HG03097 (cell line): ENCODE results near the gene STX8.

Source experiments
- ATAC-seq: cut with Tn5 transposase; IDR thresholded peaks from one replicate; pipeline ENCODE4 v1.9.1; 2021; ENCODE audit not compliant: unreplicated experiment, low FRiP score

The STX8 gene

DNA sequence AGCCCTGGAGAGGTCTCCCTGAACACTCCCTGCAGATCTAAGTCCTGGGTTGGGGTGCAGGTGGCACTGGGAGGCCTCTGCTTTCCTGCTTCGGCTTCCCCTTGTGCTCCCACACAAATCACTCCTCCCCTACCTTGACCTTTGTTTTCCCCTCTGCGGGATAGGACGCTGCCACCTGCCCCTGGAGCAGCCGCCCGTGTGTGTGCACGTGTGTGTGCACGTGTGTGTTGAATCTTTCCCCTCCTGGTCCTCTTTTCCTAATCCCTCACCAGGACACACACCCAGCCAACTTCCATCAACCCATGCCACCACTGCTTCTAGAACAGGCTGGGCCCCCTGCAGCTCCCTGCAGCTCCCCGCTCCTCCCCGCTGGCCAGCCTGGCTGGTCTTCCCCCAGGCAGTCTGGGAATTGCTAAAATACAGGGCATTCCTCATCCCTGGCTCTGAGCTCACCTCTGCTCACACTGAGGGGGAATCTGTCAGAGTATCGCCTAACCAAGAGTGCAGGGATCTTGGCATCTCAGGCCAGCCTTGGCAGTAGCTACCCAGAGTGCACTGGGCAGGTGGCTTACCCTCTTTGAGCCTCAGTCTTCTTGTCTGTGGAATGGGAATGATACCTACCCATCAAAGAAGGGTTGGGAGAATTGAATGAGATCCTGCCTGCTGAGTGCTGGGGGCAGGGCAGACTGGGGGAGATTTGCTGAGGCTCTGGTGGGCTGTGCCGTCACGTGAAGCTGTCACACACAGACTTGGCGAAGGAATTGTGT lies 355.8 kb downstream of the STX8 start:
- no peak for ATAC-seq

DNA sequence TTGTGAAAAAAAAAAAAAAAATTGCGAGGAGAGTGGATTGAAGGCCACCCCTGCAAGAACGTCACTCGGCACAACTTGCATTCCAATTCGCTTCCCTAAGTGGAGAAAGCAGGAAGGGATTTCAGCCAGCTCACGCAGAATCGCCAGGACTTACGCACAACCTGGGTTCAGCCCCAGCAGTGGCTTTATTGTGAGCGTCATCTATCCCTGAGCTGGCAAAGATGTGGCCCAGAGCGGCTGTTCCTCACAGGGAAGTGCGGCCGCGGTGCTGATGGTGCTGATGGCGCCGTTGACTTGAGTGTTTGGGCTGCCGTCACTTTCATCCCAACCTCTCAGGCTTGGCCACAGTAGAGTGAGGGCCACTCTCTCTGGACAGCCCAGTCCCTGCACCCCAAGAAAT lies 356.7 kb downstream of the STX8 start:
- ATAC-seq: no peak

DNA sequence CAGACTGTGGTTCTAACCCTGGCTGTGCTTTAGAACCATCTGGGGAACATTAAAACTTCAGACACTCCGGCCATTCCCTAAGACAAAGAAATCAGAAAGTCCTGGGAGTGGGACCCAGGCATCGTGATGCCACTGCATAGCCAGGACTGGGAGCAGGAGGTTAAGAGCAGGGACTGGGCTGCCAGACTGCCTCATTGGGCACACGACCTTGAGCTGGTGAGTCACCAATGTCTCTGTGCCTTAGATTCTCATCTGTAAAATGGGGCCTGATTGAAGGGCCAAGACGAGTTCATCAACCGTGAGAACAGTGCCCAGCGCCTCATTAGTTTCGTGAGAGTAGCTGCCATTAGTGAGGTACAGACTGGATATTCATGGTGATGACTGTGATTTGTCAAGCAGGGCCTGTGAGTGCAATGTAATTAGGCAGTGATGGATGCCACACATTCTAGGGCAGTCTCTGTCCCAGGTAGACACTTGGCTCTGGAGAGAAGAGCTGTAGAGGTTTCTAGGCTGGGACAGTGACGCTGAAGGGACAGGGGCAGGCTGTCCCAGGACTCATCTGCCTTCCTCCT lies 357.5 kb downstream of the STX8 start:
- no peak for ATAC-seq

DNA sequence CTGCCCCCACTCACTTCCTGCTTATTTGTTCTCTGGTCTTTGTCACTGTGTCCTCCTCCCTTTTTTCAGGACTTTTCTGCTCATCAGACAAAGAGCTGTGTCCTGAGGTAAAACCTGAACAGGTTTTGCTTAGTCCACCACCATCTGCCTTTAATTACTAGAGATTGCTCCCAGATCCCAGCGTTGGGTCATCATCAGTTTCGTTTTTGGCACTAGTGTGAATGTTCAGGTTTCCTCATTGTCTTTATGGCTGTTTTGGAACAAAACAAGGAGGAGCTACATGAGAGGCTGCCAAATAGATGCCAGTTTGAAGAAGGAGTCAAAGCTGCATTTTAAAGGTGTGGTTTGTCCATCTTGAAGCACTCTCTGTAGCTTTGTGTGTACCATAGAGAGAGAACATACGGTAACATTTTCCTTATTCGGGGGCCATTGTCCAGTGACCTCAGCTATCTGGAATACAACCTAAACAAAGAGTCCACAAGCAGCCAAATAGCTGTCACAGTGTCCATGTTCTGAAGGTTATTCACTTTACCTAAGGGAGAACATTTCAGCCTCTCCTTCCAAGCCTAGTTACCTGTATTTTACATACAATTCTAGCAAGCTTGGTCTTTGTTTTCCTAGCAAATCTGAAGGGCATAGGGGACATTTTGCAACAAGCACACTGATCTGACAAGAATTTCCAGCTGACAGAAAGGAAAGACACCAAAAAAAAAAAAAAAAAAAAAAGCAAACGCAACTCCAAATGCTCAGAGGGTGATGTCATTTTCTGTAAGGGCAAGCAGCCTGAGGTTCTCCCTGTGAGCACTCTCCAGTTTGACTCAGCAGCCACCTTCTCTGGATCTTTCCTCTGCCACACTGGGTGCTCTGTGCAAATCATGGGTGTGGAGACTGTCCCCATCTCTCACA lies 358.2 kb downstream of the STX8 start:
- no peak for ATAC-seq

DNA sequence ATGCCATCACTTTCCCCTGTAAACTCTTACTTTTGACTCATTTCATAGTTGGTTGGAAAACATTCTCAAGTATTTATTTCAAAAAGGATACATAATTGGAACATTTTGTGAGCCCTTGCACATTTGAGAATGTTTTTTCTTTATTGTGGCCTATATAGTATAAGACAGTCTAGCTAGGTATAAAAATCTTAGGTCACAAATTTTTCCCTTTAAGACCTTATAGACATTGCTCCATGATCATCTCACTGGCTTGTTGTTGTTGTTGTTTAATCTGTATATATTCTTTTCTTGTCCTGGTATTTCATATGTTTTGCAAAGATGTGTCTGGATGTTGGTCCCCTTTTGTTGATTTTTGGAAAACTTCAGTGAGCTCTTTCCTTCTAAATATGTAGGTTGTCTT lies 360.2 kb downstream of the STX8 start:
- no peak for ATAC-seq

DNA sequence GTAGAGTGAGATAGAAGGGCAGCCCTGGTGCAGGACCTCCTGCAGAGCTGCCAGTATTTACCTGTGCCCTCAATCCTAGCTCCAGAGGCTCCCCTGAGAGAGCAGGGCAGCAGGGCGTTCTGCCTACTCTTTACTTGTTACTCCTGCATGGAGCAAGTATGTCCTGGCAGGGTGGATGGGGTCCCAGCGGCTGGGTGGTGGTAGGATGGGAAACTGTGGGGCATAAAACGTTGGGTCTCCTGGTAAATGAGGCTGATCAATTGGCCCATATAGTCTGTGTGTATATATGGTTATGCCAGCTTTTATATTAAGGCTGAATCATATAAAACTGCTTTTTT lies 362.3 kb downstream of the STX8 start:
- no peak for ATAC-seq

DNA sequence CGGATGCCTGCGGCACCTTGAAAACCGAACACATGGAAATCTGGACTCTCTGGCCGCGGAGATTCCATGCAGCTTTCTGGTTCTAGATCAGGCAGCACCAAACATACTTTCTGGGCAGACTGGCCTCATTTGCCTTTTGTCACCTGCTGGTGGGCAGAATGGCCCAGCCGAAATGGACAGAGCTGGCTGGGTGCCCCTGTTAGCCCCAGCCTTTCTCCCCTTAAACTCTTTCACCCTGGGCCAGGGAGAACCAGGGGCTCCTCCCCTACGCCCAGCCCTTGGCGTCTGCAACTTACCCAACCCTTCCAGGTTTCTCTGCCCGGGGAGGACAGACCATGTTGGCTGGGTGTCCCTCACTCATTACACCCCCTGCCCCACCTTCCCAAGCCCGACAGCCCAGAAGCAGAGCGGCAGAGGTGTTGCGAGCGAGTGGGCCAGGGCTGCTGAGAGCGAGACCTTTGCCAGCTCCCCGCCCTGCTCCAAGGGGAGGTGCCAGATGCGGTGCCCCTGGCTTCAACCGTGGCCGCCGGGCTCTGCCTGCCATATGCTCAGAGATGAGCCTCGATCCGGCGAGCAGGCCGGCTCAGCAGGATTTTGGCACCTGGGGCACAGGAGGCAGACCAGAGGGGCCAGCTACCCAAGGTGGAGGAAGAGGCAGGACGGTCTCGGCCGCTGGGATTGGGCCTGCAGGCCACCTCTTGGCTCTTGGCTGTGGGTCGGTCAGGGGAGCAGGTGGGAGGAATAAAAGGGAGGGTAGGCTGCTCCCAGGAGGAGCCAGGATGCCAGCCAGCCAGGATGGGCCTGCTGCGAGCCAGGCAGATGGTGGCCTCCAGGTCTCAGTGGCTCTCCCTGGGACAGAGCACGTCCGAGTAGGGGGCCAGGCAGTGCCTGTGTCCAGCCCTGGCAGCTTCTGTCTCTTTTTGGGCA lies 363.0 kb downstream of the STX8 start:
- ATAC-seq: no peak

DNA sequence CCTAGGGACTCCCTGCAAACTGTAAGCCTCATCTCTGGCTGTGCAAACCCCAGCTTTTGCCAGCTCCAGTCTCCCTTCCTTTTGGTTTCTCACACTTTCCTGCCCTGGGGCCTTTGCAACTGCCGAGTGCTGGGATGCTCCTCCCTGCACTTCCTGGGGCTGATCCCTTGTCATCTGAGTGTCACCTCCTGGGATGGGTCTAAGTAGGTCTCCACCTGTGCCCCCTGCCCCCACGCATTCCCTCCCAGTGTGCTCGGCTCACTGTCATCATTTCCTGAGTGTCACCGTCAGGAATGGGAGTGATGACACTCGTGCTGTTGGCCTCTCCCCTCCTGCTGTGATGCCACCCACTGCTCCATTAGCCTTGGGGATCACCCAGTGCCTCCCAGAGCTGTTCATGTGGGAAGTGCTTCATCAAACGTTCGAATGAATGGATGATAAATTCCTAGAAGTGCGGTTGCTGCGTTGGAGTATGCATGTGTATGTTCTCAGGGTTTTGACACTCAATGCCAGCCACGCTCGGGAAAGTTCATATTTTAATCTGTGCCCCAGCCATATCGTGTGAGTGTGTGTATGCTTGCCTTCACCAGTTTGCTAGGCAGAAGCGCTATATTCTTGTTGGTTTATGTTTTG lies 364.4 kb downstream of the STX8 start:
- ATAC-seq: no peak

DNA sequence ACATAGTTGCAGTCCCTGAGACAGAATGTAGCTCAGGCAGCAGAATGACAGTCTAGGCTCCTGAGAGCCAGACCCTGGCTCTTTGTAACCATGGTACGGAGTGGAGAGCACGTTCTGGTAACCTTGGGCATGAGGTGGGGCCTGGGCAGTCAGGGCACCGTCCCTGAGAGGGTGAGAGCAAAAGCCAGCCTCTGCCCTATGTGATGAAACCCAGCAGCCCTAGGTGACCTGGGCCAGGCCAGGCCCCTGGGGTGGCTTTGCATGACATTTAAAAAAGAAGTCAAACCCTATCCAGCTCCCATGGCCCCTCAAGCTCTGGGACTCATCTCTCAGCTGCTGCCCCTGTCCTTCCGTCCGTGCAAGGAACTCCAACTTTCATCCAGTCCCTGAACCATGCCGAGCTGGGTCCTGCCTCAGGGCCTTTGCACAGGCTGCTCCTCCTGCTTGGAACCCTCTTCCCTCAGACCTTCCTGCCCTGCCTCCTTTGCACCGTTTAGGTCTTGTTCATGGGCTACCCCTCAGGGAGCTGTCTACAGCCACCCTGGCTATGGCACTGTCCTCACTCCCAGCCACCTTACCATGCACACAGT lies 365.7 kb downstream of the STX8 start:
- no peak for ATAC-seq

DNA sequence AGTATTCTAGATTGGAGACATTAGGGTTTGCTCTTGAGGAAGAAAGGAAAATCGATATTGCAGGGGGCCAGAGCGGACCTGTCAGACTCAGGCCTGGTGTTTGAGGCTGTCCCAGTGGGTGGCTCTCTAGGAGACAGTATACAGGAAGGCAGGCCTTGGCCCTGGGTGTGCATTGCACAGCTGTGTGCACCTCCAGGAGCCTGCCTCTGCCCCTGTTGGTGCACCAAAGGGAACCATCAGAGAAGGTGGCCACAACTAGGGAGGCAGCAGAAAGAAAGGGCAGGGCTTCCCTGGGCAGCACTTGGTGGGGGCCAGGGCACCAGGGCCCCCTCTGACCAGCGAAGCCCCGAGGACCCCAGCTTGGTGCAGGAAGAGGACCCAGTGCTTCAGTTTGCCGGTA lies 366.3 kb downstream of the STX8 start:
- ATAC-seq: no peak

DNA sequence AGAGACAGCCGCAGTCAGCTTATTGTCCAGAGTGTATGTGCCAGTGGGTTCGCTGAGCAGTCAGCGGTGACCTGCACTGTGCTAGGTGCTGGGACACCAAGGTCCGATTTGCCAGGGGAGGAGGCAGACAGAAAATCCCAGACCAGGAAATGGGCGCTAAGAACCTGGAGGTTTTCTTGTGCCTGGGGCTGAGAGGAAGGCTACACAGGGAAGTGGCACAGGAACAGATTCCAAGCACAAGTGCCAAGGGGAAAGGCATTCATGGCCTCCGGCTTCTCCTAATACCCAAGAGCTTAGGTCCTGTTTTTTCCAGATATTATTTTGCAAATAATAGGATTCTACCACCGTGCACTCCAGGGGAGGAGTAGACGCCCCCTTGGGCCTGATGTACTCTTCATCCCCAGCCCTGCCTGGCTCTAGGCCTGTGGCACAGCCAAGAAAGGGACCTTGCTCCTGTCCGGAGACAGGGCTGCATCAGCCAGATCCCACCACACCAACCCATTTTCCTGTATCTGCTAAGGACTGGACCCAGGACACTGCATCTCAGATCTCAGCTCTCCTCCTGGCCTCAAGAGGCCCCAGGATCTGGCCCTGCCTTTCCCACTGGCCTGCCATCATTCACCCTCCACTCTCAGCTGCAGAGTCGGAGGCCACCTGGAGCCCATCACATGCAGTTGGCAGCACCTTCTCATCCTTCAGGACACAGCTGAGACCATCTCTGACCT lies 367.1 kb downstream of the STX8 start:
- ATAC-seq: no peak

DNA sequence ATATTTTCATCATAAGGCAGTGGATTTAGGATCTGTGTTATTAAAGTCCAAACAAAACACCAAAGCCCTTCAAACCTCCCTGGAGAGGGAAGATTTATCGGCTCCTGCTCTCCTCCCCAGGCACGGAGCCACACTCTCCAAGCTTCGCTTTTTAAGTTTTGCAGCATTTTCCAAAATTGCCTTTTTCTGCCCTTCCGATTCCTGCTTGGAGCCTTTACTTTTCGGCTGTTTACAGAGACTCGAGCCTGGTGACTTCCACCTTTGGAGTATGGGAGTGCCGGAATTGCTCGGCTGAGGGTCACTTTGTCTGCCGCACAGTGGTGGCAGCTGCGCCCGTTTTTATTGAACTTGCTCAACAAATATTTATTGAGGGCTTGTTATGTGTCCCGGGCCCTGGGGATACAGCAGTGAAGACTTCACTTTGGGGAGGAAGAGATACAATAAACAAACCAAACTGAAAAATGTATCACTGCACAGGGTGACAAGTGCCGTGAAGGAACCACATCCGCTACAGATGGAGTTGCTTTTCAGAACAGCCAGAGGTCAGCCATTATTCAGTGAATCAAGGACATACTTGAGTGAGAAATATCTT lies 368.8 kb downstream of the STX8 start:
- ATAC-seq: no peak

DNA sequence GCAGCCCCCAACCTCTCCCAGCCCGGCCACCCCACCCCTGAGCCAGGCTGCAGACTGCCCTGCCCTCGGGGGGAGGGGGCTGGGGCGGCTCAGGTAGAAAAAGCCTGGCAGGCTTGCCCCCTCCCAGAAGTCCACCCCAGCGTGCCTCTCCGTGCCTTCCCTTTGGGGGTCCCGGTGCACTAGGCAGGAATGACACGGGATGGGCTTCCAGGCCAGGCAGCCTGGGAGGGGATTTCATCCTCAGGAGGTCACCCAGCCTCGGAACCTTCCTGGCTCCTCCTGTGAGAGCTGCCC lies 369.3 kb downstream of the STX8 start:
- ATAC-seq: no peak

DNA sequence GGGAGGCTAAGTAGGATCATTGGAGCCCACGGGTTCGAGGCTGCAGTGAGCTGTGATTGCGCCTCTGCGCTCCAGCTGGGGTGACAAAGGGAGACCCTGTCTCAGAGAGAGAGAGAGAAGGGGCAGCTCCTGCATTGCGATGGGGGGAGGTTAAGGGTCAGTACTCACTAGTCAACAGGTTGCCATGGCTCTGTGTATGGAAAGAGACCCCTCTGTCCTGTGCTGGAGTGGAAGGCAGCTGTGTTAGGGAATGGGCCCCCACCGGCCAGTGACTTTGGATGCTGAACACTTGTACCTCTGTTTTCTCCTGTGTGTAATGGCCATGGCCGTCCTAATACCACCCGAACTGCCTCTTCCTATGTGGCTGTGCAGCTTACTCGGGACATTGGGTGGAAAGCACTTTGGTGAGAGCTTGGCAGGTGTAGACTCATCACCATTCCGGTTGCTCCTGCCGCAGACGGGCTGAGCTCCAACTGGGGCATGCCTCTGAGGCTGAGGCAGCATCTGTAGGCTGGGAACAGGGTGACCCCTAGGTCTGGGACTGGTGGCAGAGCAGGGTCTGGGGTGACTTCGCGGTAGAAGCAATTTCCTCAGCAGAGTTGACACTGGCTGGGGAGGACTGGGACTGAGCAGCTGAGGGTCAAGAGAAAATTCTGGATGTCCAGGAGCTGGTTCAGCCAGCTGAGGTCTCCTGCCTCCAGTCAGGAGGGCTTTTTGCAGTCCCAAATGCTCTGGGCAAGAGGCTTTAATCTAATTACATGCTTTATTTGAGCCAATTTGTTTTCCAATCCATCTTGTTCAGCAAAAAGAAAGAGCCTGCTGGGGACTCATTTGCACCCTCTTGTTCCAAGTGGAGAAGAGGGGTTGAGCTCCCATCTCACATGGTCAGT lies 369.9 kb downstream of the STX8 start:
- no peak for ATAC-seq

DNA sequence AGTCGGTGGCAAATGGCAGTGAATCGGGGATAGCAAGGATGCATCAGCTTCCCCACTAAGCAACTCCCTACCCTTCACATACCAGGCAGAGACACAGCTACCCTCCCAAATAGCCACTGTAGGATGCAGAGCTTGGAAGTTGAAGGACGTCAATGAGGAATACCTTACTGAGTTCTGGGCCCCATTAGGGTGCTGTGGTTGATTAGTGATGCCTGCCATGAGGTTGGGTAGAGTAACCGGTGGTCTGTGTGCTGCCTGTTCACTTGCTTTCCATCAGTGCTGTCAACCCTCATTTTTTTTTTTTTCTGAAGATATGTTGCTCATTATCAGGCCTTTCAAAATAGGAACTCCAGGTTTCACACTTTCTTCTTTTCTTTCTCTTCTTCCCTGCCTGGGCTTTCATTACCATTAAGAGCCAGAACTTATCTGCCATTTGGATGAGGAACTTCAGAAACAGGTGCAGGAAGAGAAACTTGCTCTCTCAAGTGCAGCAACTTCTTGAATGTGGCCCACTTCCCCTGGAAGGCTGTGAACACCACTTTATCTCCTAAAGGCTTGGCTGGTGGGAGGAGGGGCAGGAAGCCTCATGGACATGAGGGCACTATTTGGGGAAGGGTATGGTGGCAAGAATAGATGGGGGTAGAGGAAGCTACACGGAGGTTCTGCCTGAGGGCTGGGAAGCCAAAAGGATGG lies 370.8 kb downstream of the STX8 start:
- ATAC-seq: no peak

DNA sequence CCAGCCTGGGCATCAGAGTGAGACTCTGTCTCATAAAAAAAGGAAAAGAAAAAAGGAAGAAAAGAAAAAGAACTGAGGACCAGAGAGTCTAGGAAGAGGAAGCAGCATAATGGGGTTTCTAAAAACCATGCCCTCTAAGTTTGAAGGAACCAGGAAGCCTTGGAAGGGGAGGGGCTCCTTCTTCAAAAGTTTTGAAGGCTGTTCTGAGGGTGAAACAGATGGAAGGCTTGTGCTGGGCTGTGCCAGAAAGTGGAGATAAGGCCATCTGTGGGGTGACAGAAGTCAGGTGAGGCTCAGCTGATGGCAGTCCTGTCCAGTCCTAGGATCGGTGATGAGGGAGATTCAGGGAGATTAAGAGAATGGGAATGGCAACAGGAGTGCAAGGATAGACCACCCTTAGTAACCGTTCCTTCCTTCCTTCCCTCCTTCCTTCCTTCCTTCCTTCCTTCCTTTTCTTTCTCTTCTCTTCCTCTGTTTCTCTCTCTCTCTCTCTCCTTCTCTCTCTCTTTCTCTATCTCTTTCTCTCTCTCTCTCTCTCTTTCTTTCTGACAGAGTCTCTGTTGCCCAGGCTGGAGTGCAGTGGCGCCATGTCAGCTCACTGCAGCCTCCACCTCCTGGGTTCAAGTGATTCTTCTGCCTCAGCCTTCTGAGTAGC lies 371.7 kb downstream of the STX8 start:
- ATAC-seq: no peak

DNA sequence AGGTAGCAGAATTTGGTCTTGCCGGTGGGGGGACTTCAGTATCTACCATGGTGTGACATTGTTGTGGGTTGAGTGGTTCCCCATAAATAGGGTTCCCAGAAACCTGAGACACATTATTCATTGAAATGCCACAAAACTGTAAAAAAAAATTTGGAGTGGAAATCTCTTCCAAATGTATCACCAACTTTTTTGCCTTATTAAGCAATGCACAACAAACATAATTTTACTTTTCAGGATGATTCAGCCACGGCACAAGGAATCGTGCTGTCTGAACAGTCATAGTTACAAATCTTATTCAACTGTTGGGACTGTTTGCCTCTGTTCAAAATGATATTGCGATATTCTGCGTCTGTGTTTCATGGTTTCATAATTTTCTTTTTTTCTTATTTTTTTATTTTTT lies 373.1 kb downstream of the STX8 start:
- no peak for ATAC-seq
